IMR-90 (cell line): ENCODE data around the gene IGF1R. TPM values are rescaled to one million over a fixed set of nuclear protein-coding genes. Genes with fewer than 3 reads are reported as not detected.

Experiments
- ATAC-seq: fragments of 200-7000 bp; cut with Tn5 transposase; 2 replicates; pipeline ENCODE4 v1.9.1; 2020; ENCODE audit warnings: low read depth, mild to moderate bottlenecking, moderate library complexity
- BruUV-seq: library from RNA; stranded (reverse); fragments of 400-500 nt; replicated peaks from 2 replicates; lab custom pipeline; 2021; lab: Mats Ljungman, UMichigan
- CTCF ChIA-PET: fragments of 300-600 bp; formaldehyde crosslinking; extraction: SDS; loops from one replicate; lab custom pipeline; 2021; ENCODE audit warnings: antibody characterized with exemption; lab: Yijun Ruan, JAX
- POLR2A ChIA-PET: fragments of 300-600 bp; sonication (Branson Sonifier 250); formaldehyde crosslinking; loops from one replicate; lab custom pipeline; 2022; ENCODE audit warnings: antibody characterized with exemption; ENCODE audit not compliant: unreplicated experiment; lab: Charles Lee
- DNase-seq: peaks from one replicate; pipeline ENCODE4 v3.0.0; 2013
- H2AFZ ChIP-seq: replicated peaks from 2 replicates; pipeline ENCODE3; 2013; ENCODE audit warnings: low read length, mild to moderate bottlenecking; ENCODE audit not compliant: poor library complexity
- H2AK5ac ChIP-seq: 2 replicates; pipeline ENCODE4 v1.6.1; 2013; ENCODE audit warnings: low read depth, low read length, inconsistent platforms
- H2AK9ac ChIP-seq: replicated peaks from 2 replicates; pipeline ENCODE3; 2013; ENCODE audit warnings: mild to moderate bottlenecking, low read depth, low read length, moderate library complexity; ENCODE audit not compliant: poor library complexity
- H2BK120ac ChIP-seq: 2 replicates; pipeline ENCODE4 v1.6.1; 2013; ENCODE audit warnings: low read depth, low read length, inconsistent platforms
- H2BK15ac ChIP-seq: 3 replicates; pipeline ENCODE4 v1.6.1; 2013; ENCODE audit warnings: low read depth, low read length, inconsistent platforms
- H2BK20ac ChIP-seq: 2 replicates; pipeline ENCODE4 v1.6.1; 2013; ENCODE audit warnings: low read depth, mild to moderate bottlenecking, inconsistent platforms, low read length, moderate library complexity
- H2BK5ac ChIP-seq: 2 replicates; pipeline ENCODE4 v1.6.1; 2013; ENCODE audit warnings: mild to moderate bottlenecking, low read depth, low read length, inconsistent platforms; ENCODE audit not compliant: poor library complexity, severe bottlenecking
- H3K14ac ChIP-seq: replicated peaks from 2 replicates; pipeline ENCODE4 v1.6.1; 2013; ENCODE audit warnings: low read depth, low read length, inconsistent platforms
- H3K18ac ChIP-seq: 2 replicates; pipeline ENCODE4 v1.6.1; 2013; ENCODE audit warnings: low read depth, low read length, control low read depth
- H3K23ac ChIP-seq: 2 replicates; pipeline ENCODE4 v1.6.1; 2013; ENCODE audit warnings: low read depth, low read length, inconsistent platforms
- H3K27ac ChIP-seq: 2 replicates; pipeline ENCODE4 v1.5.1; 2013; ENCODE audit warnings: mild to moderate bottlenecking, control low read depth, low read length; ENCODE audit not compliant: insufficient read depth
- H3K27me3 ChIP-seq: 2 replicates; pipeline ENCODE4 v1.6.1; 2013; ENCODE audit warnings: low read length; ENCODE audit not compliant: control insufficient read depth, insufficient read depth
- H3K36me3 ChIP-seq: 2 replicates; pipeline ENCODE4 v1.6.1; 2013; ENCODE audit warnings: low read length, mixed read lengths; ENCODE audit not compliant: control insufficient read depth, insufficient read depth
- H3K4ac ChIP-seq: 2 replicates; pipeline ENCODE4 v1.6.1; 2013; ENCODE audit warnings: low read depth, low read length, inconsistent platforms
- H3K4me1 ChIP-seq: 2 replicates; pipeline ENCODE4 v1.6.1; 2013; ENCODE audit warnings: low read length, mixed read lengths; ENCODE audit not compliant: control insufficient read depth, insufficient read depth
- H3K4me2 ChIP-seq: 2 replicates; pipeline ENCODE4 v1.6.1; 2013; ENCODE audit warnings: low read depth, mild to moderate bottlenecking, control low read depth, low read length, moderate library complexity
- H3K4me3 ChIP-seq: 2 replicates; pipeline ENCODE4 v1.5.1; 2013; ENCODE audit warnings: low read depth, mild to moderate bottlenecking, control low read depth, low read length, moderate library complexity; ENCODE audit not compliant: insufficient read depth
- H3K56ac ChIP-seq: 2 replicates; pipeline ENCODE4 v1.6.1; 2013; ENCODE audit warnings: low read length, inconsistent platforms; ENCODE audit not compliant: insufficient read depth; ENCODE audit errors: extremely low read depth
- H3K79me1 ChIP-seq, 2 experiments: 2 replicates each; pipeline ENCODE4 v1.6.1; 2013; ENCODE audit warnings: low read length in 2 of 2, inconsistent platforms in 1 of 2, low read depth in 1 of 2
- H3K9ac ChIP-seq: 2 replicates; pipeline ENCODE4 v1.6.1; 2013; ENCODE audit warnings: low read depth, low read length, control low read depth
- H3K9me1 ChIP-seq: 2 replicates; pipeline ENCODE4 v1.6.1; 2013; ENCODE audit warnings: low read length, inconsistent platforms; ENCODE audit not compliant: insufficient read depth
- H3K9me3 ChIP-seq: 2 replicates; pipeline ENCODE4 v1.6.1; 2013; ENCODE audit warnings: low read length; ENCODE audit not compliant: control insufficient read depth, insufficient read depth
- H4K20me1 ChIP-seq: 2 replicates; pipeline ENCODE4 v1.6.1; 2013; ENCODE audit warnings: low read length, inconsistent platforms; ENCODE audit not compliant: insufficient read depth
- H4K5ac ChIP-seq: 2 replicates; pipeline ENCODE4 v1.6.1; 2013; ENCODE audit warnings: mild to moderate bottlenecking, low read depth, low read length, control low read depth
- H4K8ac ChIP-seq, 2 experiments: 2 replicates each; pipeline ENCODE4 v1.6.1; 2013; ENCODE audit warnings: low read depth in 2 of 2, low read length in 2 of 2, control low read depth in 1 of 2, inconsistent platforms in 1 of 2
- H4K91ac ChIP-seq: 2 replicates; pipeline ENCODE4 v1.6.1; 2013; ENCODE audit warnings: low read depth, low read length, inconsistent platforms; ENCODE audit not compliant: insufficient read depth
- BHLHE40 ChIP-seq: fragments of 150-350 bp; IDR thresholded peaks from 2 replicates; pipeline ENCODE4 v1.6.1; 2016; ENCODE audit warnings: mild to moderate bottlenecking, low read depth, low read length
- CEBPB ChIP-seq: IDR thresholded peaks from 2 replicates; pipeline ENCODE4 v1.6.1; 2012; ENCODE audit warnings: low read depth, low read length, improper control_type of control experiment
- CHD1 ChIP-seq: IDR thresholded peaks from 2 replicates; pipeline ENCODE4 v1.6.1; 2012; ENCODE audit warnings: low read depth, low read length, improper control_type of control experiment
- CTCF ChIP-seq: conservative IDR thresholded peaks from 2 replicates; pipeline ENCODE4 v1.5.1; 2012; ENCODE audit warnings: mild to moderate bottlenecking, low read depth, low read length, improper control_type of control experiment
- ELK1 ChIP-seq: fragments of 150-350 bp; IDR thresholded peaks from 2 replicates; pipeline ENCODE4 v1.6.1; 2016; ENCODE audit warnings: low read depth, mild to moderate bottlenecking, low read length, moderate library complexity, borderline replicate concordance
- NFE2L2 ChIP-seq: fragments of 150-350 bp; IDR thresholded peaks from 2 replicates; pipeline ENCODE4 v1.6.1; 2016; ENCODE audit warnings: low read depth, mild to moderate bottlenecking, low read length
- RFX5 ChIP-seq: IDR thresholded peaks from 2 replicates; pipeline ENCODE4 v1.8.0; 2012; ENCODE audit warnings: low read depth, mild to moderate bottlenecking, low read length, moderate library complexity
- SMC3 ChIP-seq: fragments of 150-350 bp; IDR thresholded peaks from 2 replicates; pipeline ENCODE4 v1.6.1; 2016; ENCODE audit warnings: low read depth, mild to moderate bottlenecking, antibody characterized with exemption, low read length, moderate library complexity
- USF2 ChIP-seq: fragments of 150-350 bp; IDR thresholded peaks from 2 replicates; pipeline ENCODE4 v1.6.1; 2017; ENCODE audit warnings: mild to moderate bottlenecking, antibody characterized with exemption, low read length, low read depth
- WGBS, 2 experiments: methylation state at CpG; one replicate each; pipeline versions ENCODE4 v1.1.5 to v1.1.7; 2013; ENCODE audit warnings: missing lambda C conversion rate in 2 of 2; ENCODE audit not compliant: insufficient read length in 1 of 2; ENCODE audit errors: extremely low coverage in 2 of 2; 5-methylcytosine and 5-hydroxymethylcytosine counted together
- dilution Hi-C: fragments of 300-500 bp; cut with HindIII; formaldehyde crosslinking; loops from one replicate; pipeline ENCODE4 v1.14.3; 2018; ENCODE audit warnings: low sequenced_read_pairs; ENCODE audit not compliant: unreplicated experiment
- in situ Hi-C: fragments of 300-500 bp; cut with MboI; formaldehyde crosslinking; loops from 3 replicates; pipeline ENCODE4 v1.14.3; 2019; ENCODE audit warnings: low sequenced_read_pairs, inconsistent platforms, mixed read lengths
- intact Hi-C: fragments of 100-400 bp; cut with micrococcal nuclease; formaldehyde crosslinking; loops from 2 replicates; pipeline ENCODE4 v1.10.0; 2022
- polyA plus RNA-seq, 3 experiments: library from polyadenylated mRNA; depleted of rRNA; stranded (reverse); fragments of >200 nt; gene quantifications; 2 replicates each; pipeline ENCODE4 v1.2.3, GENCODE V29; 2012; ENCODE audit warnings: low replicate concordance in 1 of 3
- total RNA-seq: library from RNA; depleted of rRNA; stranded (reverse); fragments of >200 nt; gene quantifications from 2 replicates; pipeline ENCODE4 v1.2.3, GENCODE V29; 2012

Gene IGF1R
- total and polyA plus RNA-seq, 2 of the 4 experiments (the other 2 are of a cell fraction): 24.0 to 24.9 TPM

GRCh38 chr15:98977441-98977840, 329.1 kb downstream of the IGF1R start:
- H3K4me1 ChIP-seq: peaks cover 7% of the 10 kb centered on the region
- H2BK15ac ChIP-seq: no peak overlapping the region
- no peaks in the 10 kb centered on the region for H3K27me3 ChIP-seq
- no peak overlapping the region for H4K8ac ChIP-seq
- no peaks in the 10 kb centered on the region for H3K36me3 ChIP-seq
- DNase-seq: no peak
- H2BK20ac ChIP-seq: no peak overlapping the region
- TF ChIP-seq ELK1 (no peak), CEBPB (no peak), CHD1 (no peak), NFE2L2 (no peak), BHLHE40 (no peak), CTCF (no peak), SMC3 (no peak), USF2 (no peak), RFX5 (no peak)
- 0 out of 4 replicates have a peak, but pooled peaks cover 0 to 4% of the 10 kb centered on the region in 2 experiments for H3K79me1 ChIP-seq
- H3K18ac ChIP-seq: no peak overlapping the region
- H3K4me3 ChIP-seq: no peak overlapping the region
- H2AFZ ChIP-seq: no peak overlapping the region
- no CpG with 5 or more reads among the region's 3 CpGs for WGBS, 2 experiments
- intact Hi-C loops (no loop called here), dilution Hi-C loops (no loop called here), in situ Hi-C loops (no loop called here)
- no peak overlapping the region for H3K23ac ChIP-seq
- no peak overlapping the region for H3K27ac ChIP-seq
- no peak overlapping the region for H4K91ac ChIP-seq
- peaks cover 8% of the 10 kb centered on the region for H3K9me1 ChIP-seq
- H3K9ac ChIP-seq: no peak overlapping the region
- H4K5ac ChIP-seq: no peak overlapping the region
- H3K14ac ChIP-seq: no peak overlapping the region
- H4K20me1 ChIP-seq: no peaks in the 10 kb centered on the region
- no peak overlapping the region for H2AK5ac ChIP-seq
- no peak overlapping the region for H3K4me2 ChIP-seq
- no peak overlapping the region for H2BK5ac ChIP-seq
- CTCF ChIA-PET: no interaction called here
- H3K9me3 ChIP-seq: no peaks in the 10 kb centered on the region
- H2BK120ac ChIP-seq: no peak overlapping the region
- H3K4ac ChIP-seq: no peak overlapping the region
- POLR2A ChIA-PET: no interaction called here
- no peak overlapping the region for H2AK9ac ChIP-seq
- no peak for ATAC-seq
- no TSS peak for BruUV-seq
- no peak overlapping the region for H3K56ac ChIP-seq
